Caco-2 (cell line): ENCODE measurements around the gene GPM6B. TPM values are rescaled to one million over a fixed set of nuclear protein-coding genes. Genes with fewer than 3 reads are reported as not detected.

Source experiments
- BruUV-seq: library from RNA; stranded (reverse); fragments of 400-500 nt; replicated peaks from 2 replicates; lab custom pipeline; 2021; lab: Mats Ljungman, UMichigan
- CTCF ChIA-PET: fragments of 300-600 bp; sonication (Branson Sonifier 250); formaldehyde crosslinking; loops from one replicate; lab custom pipeline; 2022; ENCODE audit warnings: antibody characterized with exemption; lab: Charles Lee
- POLR2A ChIA-PET: fragments of 300-600 bp; sonication (Branson Sonifier 250); formaldehyde crosslinking; loops from one replicate; lab custom pipeline; 2022; ENCODE audit warnings: antibody characterized with exemption; lab: Charles Lee
- DNase-seq, 2 experiments: peaks; one replicate each; pipeline versions ENCODE4 v3.0.0 to v3.0.0-alpha.2; 2020 to 2022
- H3K27me3 ChIP-seq: replicated peaks from 2 replicates; pipeline ENCODE4 v1.6.0; 2011; ENCODE audit warnings: low read length; ENCODE audit not compliant: control insufficient read depth, insufficient read depth
- H3K36me3 ChIP-seq: 2 replicates; pipeline ENCODE4 v1.5.1; 2011; ENCODE audit warnings: low read length; ENCODE audit not compliant: control insufficient read depth, insufficient read depth
- H3K4me1 ChIP-seq: fragments of 250-450 bp; sonication (Bioruptor Pico); 2 replicates; pipeline ENCODE4 v1.5.1; 2020; ENCODE audit warnings: mild to moderate bottlenecking
- H3K4me3 ChIP-seq: 2 replicates; pipeline ENCODE4 v1.5.1; 2011; ENCODE audit warnings: low read depth, mild to moderate bottlenecking, control low read depth, low read length
- H3K9me3 ChIP-seq: fragments of 250-450 bp; sonication (Bioruptor Pico); 2 replicates; pipeline ENCODE4 v1.5.1; 2020; ENCODE audit warnings: mild to moderate bottlenecking, moderate library complexity
- H3K27ac Mint-ChIP-seq: one replicate; pipeline ENCODE4 v1.8.0; 2022; ENCODE audit warnings: mixed read lengths; ENCODE audit not compliant: unreplicated experiment
- H3K27me3 Mint-ChIP-seq: one replicate; pipeline ENCODE4 v1.8.0; 2022; ENCODE audit warnings: mixed read lengths; ENCODE audit not compliant: insufficient read depth, unreplicated experiment
- H3K36me3 Mint-ChIP-seq: one replicate; pipeline ENCODE4 v1.8.0; 2022; ENCODE audit warnings: mild to moderate bottlenecking, mixed read lengths; ENCODE audit not compliant: insufficient read depth, unreplicated experiment
- H3K4me1 Mint-ChIP-seq: one replicate; pipeline ENCODE4 v1.8.0; 2022; ENCODE audit warnings: low read depth, mixed read lengths; ENCODE audit not compliant: unreplicated experiment
- H3K4me3 Mint-ChIP-seq: one replicate; pipeline ENCODE4 v1.8.0; 2022; ENCODE audit warnings: mild to moderate bottlenecking, moderate library complexity, mixed read lengths; ENCODE audit not compliant: unreplicated experiment
- H3K9me3 Mint-ChIP-seq: one replicate; pipeline ENCODE4 v1.8.0; 2022; ENCODE audit warnings: mixed read lengths; ENCODE audit not compliant: unreplicated experiment
- CTCF ChIP-seq, 2 experiments: fragments of 200-600 bp in 1 of 2; IDR thresholded peaks; 1 replicate in 1 of 2; 2 replicates in 1 of 2; pipeline versions ENCODE4 v1.5.1 to v1.8.0; 2011 to 2022; ENCODE audit warnings: antibody characterized with exemption in 1 of 2, control low read depth in 1 of 2, inconsistent platforms in 1 of 2, low read depth in 1 of 2, low read length in 1 of 2, mild to moderate bottlenecking in 1 of 2, moderate library complexity in 1 of 2; ENCODE audit not compliant: insufficient read depth in 1 of 2, severe bottlenecking in 1 of 2, unreplicated experiment in 1 of 2
- intact Hi-C: fragments of 100-400 bp; cut with micrococcal nuclease; formaldehyde crosslinking; loops from one replicate; pipeline ENCODE4 v1.10.0; 2022; ENCODE audit not compliant: unreplicated experiment
- total RNA-seq: library from RNA; stranded (reverse); gene quantifications from 2 replicates; pipeline ENCODE4 v1.2.3, GENCODE V29; 2022

GPM6B gene
- total RNA-seq, 1 experiment from 2014 or later: 0.09 TPM

DNA sequence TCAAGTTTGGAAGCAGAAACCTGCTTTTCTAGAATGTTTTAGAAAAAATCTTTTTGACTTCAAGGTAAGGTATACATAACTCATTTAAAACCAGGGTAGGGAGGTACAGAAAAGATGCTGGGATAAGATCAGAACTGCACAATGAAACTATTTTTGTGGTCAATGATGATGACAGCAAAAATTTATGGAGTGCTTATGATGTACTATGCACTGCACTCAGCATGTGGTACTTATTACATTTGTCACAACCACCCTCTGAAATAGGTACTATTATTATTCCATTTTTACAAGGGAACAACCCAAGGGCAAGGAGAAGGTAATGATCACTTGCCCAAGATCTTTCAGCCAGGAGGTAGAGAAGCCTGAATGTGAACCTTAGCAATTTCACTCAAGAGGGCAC lies 8.0 kb downstream of the GPM6B start:
- no peak overlapping the region for H3K27ac Mint-ChIP-seq
- H3K36me3 ChIP-seq: no peaks in the 10 kb centered on the region
- DNase-seq: no peak
- H3K27me3 Mint-ChIP-seq: peaks cover 8% of the 10 kb centered on the region
- intact Hi-C loops: no loop called here
- ChIA-PET POLR2A (no interaction called here), CTCF (no interaction called here)
- no peak overlapping the region for H3K4me3 ChIP-seq
- no peaks in the 10 kb centered on the region for H3K27me3 ChIP-seq
- no peaks in the 10 kb centered on the region for H3K4me1 ChIP-seq
- H3K4me3 Mint-ChIP-seq: no peak overlapping the region
- BruUV-seq: no TSS peak
- no peaks in the 10 kb centered on the region for H3K9me3 Mint-ChIP-seq
- H3K4me1 Mint-ChIP-seq: no peaks in the 10 kb centered on the region
- no peak for TF ChIP-seq CTCF (IDR thresholded peaks at IDR 0.05; ENCODE audit: insufficient read depth in 1 of 2, low read depth in 1 of 2, low read length in 1 of 2, severe bottlenecking in 1 of 2, unreplicated experiment in 1 of 2)
- no peaks in the 10 kb centered on the region for H3K9me3 ChIP-seq
- H3K36me3 Mint-ChIP-seq: no peaks in the 10 kb centered on the region

DNA sequence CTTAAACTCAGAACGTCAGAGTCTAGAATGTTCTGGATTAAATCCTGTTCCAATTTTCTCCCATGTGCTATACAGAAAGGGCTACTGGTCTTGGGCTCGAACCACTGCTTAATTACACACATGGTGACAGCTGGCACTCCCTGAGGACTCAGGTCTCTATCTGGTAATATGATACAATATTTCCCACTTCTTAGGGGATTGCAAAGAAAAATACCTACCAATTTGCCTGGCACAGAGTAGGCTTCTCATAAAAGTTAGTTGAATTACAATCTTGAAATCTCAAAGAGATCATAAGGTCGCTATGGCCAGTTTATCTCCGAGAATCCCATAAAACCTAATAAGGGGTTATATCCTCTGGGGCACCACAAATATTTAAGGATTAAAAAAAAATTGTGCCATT lies 8.6 kb downstream of the GPM6B start:
- POLR2A ChIA-PET: no interaction called here
- Mint-ChIP-seq H3K27me3 (peaks cover 8% of the 10 kb centered on the region), H3K9me3 (no peaks in the 10 kb centered on the region), H3K36me3 (no peaks in the 10 kb centered on the region), H3K4me1 (no peaks in the 10 kb centered on the region), H3K27ac (no peak overlapping the region), H3K4me3 (no peak overlapping the region)
- Histone ChIP-seq H3K36me3 (no peaks in the 10 kb centered on the region), H3K9me3 (no peaks in the 10 kb centered on the region), H3K27me3 (no peaks in the 10 kb centered on the region), H3K4me1 (no peaks in the 10 kb centered on the region), H3K4me3 (no peak overlapping the region)
- no peak for DNase-seq
- TF ChIP-seq CTCF (IDR thresholded peaks at IDR 0.05; ENCODE audit: insufficient read depth in 1 of 2, low read depth in 1 of 2, low read length in 1 of 2, severe bottlenecking in 1 of 2, unreplicated experiment in 1 of 2): no peak
- intact Hi-C loops: no loop called here
- no TSS peak for BruUV-seq
- CTCF ChIA-PET: no interaction called here

GRCh38 chrX:13805241-13805640 lies 11.7 kb downstream of the GPM6B start:
- Mint-ChIP-seq H3K36me3 (no peaks in the 10 kb centered on the region), H3K27ac (no peak overlapping the region), H3K27me3 (peaks cover 3% of the 10 kb centered on the region), H3K4me1 (no peaks in the 10 kb centered on the region), H3K4me3 (no peak overlapping the region), H3K9me3 (no peaks in the 10 kb centered on the region)
- no peak overlapping the region for H3K4me3 ChIP-seq
- DNase-seq: no peak
- POLR2A ChIA-PET: no interaction called here
- no peaks in the 10 kb centered on the region for H3K4me1 ChIP-seq
- CTCF ChIA-PET: no interaction called here
- H3K36me3 ChIP-seq: no peaks in the 10 kb centered on the region
- no peaks in the 10 kb centered on the region for H3K27me3 ChIP-seq
- no TSS peak for BruUV-seq
- no peaks in the 10 kb centered on the region for H3K9me3 ChIP-seq
- intact Hi-C loops: no loop called here
- no peak for TF ChIP-seq CTCF (IDR thresholded peaks at IDR 0.05; ENCODE audit: insufficient read depth in 1 of 2, low read depth in 1 of 2, low read length in 1 of 2, severe bottlenecking in 1 of 2, unreplicated experiment in 1 of 2)
